Measurements from ENCODE around the gene ATOH8. TPM values are rescaled to one million over a fixed set of nuclear protein-coding genes. Genes with fewer than 3 reads are reported as not detected.

Gene ATOH8
- polyA plus RNA-seq, 1 of the 3 experiments (the other 2 are of a cell fraction) = 5.6 TPM

DNA sequence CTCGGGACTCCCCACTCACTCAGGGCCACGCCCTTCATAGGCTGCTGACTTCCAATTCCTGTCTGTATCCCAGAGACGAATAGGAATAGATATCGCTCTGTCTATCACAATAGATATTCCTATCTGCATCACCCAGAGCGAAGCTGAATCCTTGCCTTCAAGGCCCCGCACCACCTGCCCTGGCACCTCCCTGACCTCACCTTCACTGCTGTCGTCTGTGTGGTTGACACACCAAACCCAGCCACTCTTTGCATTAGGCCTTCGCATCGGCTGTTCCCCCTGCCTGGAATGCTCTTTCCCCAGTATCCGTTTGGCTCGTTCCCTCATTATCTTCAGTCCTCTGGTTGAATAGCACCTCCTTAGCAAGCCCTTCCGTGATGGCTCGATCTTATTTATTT lies 43.5 kb downstream of the ATOH8 start:
- Histone ChIP-seq H3K4me3 (ENCODE audit: low read depth in 2 of 2, low read length in 1 of 2) (no peak overlapping the region), H3K27ac (ENCODE audit: low read depth in 2 of 2, low read length in 1 of 2) (no peak overlapping the region), H3F3A (replicated peaks; ENCODE audit: insufficient read depth) (peaks cover 25% of the 10 kb centered on the region), H3K9me2 (no peaks in the 10 kb centered on the region), H3K79me2 (ENCODE audit: insufficient read depth) (no peaks in the 10 kb centered on the region), H3K36me3 (replicated peaks in 1 of 2; ENCODE audit: control insufficient read depth in 1 of 2, insufficient read depth in 2 of 2, low read length in 1 of 2) (no peaks in the 10 kb centered on the region), H3K4me1 (ENCODE audit: control insufficient read depth in 1 of 2, insufficient read depth in 2 of 2, low read depth in 1 of 2, low read length in 1 of 2) (peaks cover 29 to 30% of the 10 kb centered on the region in 2 experiments; a peak in 3 of 4 replicates), H4K20me1 (ENCODE audit: insufficient read depth) (no peaks in the 10 kb centered on the region), H3K27me3 (ENCODE audit: insufficient read depth) (no peaks in the 10 kb centered on the region), H3K4me2 (no peak overlapping the region), H3K9ac (no peak overlapping the region), H2AFZ (ENCODE audit: low read depth) (no peak overlapping the region), H3K9me3 (no peaks in the 10 kb centered on the region)
- 92% methylated on average over 13 of the region's 13 CpGs for WGBS (ENCODE audit: low lambda C conversion rate)
- POLR2A ChIA-PET = no interaction called here
- CTCF ChIA-PET = interaction anchor here (1.0 to 5.8 kb wide), 7 partner anchors 17 to 160 kb away, joined by 3 to 53 read pairs (median 6); no protein-coding TSS in a partner anchor
- DNase-seq = no peak
- no peak for TF ChIP-seq RXRA (IDR thresholded peaks at IDR 0.05; ENCODE audit: borderline replicate concordance, low read depth)
- TF ChIP-seq TEAD4 (IDR thresholded peaks at IDR 0.05; ENCODE audit: borderline replicate concordance, insufficient read depth) = no peak
- TF ChIP-seq, protein P1, sequence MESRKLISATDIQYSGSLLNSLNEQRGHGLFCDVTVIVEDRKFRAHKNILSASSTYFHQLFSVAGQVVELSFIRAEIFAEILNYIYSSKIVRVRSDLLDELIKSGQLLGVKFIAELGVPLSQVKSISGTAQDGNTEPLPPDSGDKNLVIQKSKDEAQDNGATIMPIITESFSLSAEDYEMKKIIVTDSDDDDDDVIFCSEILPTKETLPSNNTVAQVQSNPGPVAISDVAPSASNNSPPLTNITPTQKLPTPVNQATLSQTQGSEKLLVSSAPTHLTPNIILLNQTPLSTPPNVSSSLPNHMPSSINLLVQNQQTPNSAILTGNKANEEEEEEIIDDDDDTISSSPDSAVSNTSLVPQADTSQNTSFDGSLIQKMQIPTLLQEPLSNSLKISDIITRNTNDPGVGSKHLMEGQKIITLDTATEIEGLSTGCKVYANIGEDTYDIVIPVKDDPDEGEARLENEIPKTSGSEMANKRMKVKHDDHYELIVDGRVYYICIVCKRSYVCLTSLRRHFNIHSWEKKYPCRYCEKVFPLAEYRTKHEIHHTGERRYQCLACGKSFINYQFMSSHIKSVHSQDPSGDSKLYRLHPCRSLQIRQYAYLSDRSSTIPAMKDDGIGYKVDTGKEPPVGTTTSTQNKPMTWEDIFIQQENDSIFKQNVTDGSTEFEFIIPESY (IDR thresholded peaks at IDR 0.05; ENCODE audit: borderline replicate concordance, low read depth) = no peak
- TF ChIP-seq, protein P2, sequence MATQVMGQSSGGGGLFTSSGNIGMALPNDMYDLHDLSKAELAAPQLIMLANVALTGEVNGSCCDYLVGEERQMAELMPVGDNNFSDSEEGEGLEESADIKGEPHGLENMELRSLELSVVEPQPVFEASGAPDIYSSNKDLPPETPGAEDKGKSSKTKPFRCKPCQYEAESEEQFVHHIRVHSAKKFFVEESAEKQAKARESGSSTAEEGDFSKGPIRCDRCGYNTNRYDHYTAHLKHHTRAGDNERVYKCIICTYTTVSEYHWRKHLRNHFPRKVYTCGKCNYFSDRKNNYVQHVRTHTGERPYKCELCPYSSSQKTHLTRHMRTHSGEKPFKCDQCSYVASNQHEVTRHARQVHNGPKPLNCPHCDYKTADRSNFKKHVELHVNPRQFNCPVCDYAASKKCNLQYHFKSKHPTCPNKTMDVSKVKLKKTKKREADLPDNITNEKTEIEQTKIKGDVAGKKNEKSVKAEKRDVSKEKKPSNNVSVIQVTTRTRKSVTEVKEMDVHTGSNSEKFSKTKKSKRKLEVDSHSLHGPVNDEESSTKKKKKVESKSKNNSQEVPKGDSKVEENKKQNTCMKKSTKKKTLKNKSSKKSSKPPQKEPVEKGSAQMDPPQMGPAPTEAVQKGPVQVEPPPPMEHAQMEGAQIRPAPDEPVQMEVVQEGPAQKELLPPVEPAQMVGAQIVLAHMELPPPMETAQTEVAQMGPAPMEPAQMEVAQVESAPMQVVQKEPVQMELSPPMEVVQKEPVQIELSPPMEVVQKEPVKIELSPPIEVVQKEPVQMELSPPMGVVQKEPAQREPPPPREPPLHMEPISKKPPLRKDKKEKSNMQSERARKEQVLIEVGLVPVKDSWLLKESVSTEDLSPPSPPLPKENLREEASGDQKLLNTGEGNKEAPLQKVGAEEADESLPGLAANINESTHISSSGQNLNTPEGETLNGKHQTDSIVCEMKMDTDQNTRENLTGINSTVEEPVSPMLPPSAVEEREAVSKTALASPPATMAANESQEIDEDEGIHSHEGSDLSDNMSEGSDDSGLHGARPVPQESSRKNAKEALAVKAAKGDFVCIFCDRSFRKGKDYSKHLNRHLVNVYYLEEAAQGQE (IDR thresholded peaks at IDR 0.05; ENCODE audit: low read depth, low read length) = no peak
- no peak for TF ChIP-seq ELF1 (IDR thresholded peaks at IDR 0.05)
- no peak for TF ChIP-seq MXI1 (IDR thresholded peaks at IDR 0.05; ENCODE audit: low read depth, low read length)
- TF ChIP-seq, protein P3, sequence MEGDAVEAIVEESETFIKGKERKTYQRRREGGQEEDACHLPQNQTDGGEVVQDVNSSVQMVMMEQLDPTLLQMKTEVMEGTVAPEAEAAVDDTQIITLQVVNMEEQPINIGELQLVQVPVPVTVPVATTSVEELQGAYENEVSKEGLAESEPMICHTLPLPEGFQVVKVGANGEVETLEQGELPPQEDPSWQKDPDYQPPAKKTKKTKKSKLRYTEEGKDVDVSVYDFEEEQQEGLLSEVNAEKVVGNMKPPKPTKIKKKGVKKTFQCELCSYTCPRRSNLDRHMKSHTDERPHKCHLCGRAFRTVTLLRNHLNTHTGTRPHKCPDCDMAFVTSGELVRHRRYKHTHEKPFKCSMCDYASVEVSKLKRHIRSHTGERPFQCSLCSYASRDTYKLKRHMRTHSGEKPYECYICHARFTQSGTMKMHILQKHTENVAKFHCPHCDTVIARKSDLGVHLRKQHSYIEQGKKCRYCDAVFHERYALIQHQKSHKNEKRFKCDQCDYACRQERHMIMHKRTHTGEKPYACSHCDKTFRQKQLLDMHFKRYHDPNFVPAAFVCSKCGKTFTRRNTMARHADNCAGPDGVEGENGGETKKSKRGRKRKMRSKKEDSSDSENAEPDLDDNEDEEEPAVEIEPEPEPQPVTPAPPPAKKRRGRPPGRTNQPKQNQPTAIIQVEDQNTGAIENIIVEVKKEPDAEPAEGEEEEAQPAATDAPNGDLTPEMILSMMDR (IDR thresholded peaks at IDR 0.05) = no peak
- TF ChIP-seq CHD2 (IDR thresholded peaks at IDR 0.05; ENCODE audit: low read length, partially characterized antibody) = no peak
- no peak for TF ChIP-seq TCF12 (IDR thresholded peaks at IDR 0.05)
- TF ChIP-seq FOSL2 (IDR thresholded peaks at IDR 0.05; ENCODE audit: borderline replicate concordance, low read depth) = no peak
- TF ChIP-seq, protein P4, sequence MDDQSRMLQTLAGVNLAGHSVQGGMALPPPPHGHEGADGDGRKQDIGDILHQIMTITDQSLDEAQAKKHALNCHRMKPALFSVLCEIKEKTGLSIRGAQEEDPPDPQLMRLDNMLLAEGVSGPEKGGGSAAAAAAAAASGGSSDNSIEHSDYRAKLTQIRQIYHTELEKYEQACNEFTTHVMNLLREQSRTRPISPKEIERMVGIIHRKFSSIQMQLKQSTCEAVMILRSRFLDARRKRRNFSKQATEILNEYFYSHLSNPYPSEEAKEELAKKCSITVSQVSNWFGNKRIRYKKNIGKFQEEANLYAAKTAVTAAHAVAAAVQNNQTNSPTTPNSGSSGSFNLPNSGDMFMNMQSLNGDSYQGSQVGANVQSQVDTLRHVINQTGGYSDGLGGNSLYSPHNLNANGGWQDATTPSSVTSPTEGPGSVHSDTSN (IDR thresholded peaks at IDR 0.05) = no peak
- TF ChIP-seq NRF1 (IDR thresholded peaks at IDR 0.05; ENCODE audit: low read depth, low read length) = no peak
- no peak for TF ChIP-seq YY1 (IDR thresholded peaks at IDR 0.05; ENCODE audit: low read depth)
- no peak for TF ChIP-seq EZH2phosphoT487 (IDR thresholded peaks at IDR 0.05; ENCODE audit: borderline replicate concordance, low read depth)
- TF ChIP-seq MEF2A (IDR thresholded peaks at IDR 0.05; ENCODE audit: borderline replicate concordance, low read depth) = no peak

Data from SK-N-SH (cell line).